Measurements from ENCODE around the gene EFCAB7. TPM values are rescaled to one million over a fixed set of nuclear protein-coding genes. Genes with fewer than 3 reads are reported as not detected.
"Not testable (repeated sequence)": the region's sequence is repeated elsewhere in the genome, so short reads cannot be mapped to it uniquely, and the experiment has no call there.

The EFCAB7 gene
- polyA plus RNA-seq, 4 donors: 1.1 to 8.5 (median 2.2) TPM

- no peak overlapping the region for H3K27ac ChIP-seq (ENCODE audit: low read depth in 1 of 3, low read length in 2 of 3)
Observed at GRCh38 chr1:63559357-63559756, 36.0 kb downstream of the EFCAB7 start.

GRCh38 chr1:63563745-63564144 lies 40.4 kb downstream of the EFCAB7 start:
- H3K27ac ChIP-seq (ENCODE audit: low read depth in 1 of 3, low read length in 2 of 3): no peak overlapping the region
- no peaks in the 10 kb centered on the region for H3K36me3 ChIP-seq (ENCODE audit: control insufficient read depth in 3 of 3, insufficient read depth in 2 of 3, low read depth in 1 of 3, low read length in 3 of 3)
- FAIRE-seq: no peak
- H3K27me3 ChIP-seq (ENCODE audit: control insufficient read depth in 3 of 3, insufficient read depth in 3 of 3, low read length in 3 of 3): no peaks in the 10 kb centered on the region
- DNase-seq: no peak
- peaks cover 0 to 2% of the 10 kb centered on the region in 2 donors for H3K9me3 ChIP-seq (ENCODE audit: control insufficient read depth in 2 of 2, insufficient read depth in 1 of 2, low read depth in 1 of 2, low read length in 1 of 2)
- no peaks in the 10 kb centered on the region for H3K4me1 ChIP-seq (ENCODE audit: control insufficient read depth in 3 of 3, insufficient read depth in 2 of 3, low read depth in 1 of 3, low read length in 2 of 3)
- no peak overlapping the region for H3K4me3 ChIP-seq (ENCODE audit: low read depth in 1 of 3, low read length in 3 of 3)

More at GRCh38 chr1:63559357-63559756, 36.0 kb downstream of the EFCAB7 start:
- Histone ChIP-seq H3K9me3 (ENCODE audit: control insufficient read depth in 2 of 2, insufficient read depth in 1 of 2, low read depth in 1 of 2, low read length in 1 of 2) (peaks cover 0 to 2% of the 10 kb centered on the region in 2 donors), H3K27me3 (ENCODE audit: control insufficient read depth in 3 of 3, insufficient read depth in 3 of 3, low read length in 3 of 3) (no peaks in the 10 kb centered on the region), H3K4me3 (ENCODE audit: low read depth in 1 of 3, low read length in 3 of 3) (no peak overlapping the region), H3K4me1 (ENCODE audit: control insufficient read depth in 3 of 3, insufficient read depth in 2 of 3, low read depth in 1 of 3, low read length in 2 of 3) (no peaks in the 10 kb centered on the region), H3K36me3 (ENCODE audit: control insufficient read depth in 3 of 3, insufficient read depth in 2 of 3, low read depth in 1 of 3, low read length in 3 of 3) (no peaks in the 10 kb centered on the region)
- WGBS, 3 donors: 40 to 88% (median 48%) methylated on average over 2 of the region's 2 CpGs
- FAIRE-seq (no peak), DNase-seq (peak in 1 of 2 donors; percentile 66)

GRCh38 chr1:63569068-63569467 lies 45.7 kb downstream of the EFCAB7 start:
- no peaks in the 10 kb centered on the region for H3K4me1 ChIP-seq (ENCODE audit: control insufficient read depth in 3 of 3, insufficient read depth in 2 of 3, low read depth in 1 of 3, low read length in 2 of 3)
- no peak overlapping the region for H3K27ac ChIP-seq (ENCODE audit: low read depth in 1 of 3, low read length in 2 of 3)
- no peaks in the 10 kb centered on the region for H3K9me3 ChIP-seq (ENCODE audit: control insufficient read depth in 2 of 2, insufficient read depth in 1 of 2, low read depth in 1 of 2, low read length in 1 of 2)
- 80 to 88% (median 83%) methylated on average over 4 of the region's 4 CpGs for WGBS, 3 donors
- no peaks in the 10 kb centered on the region for H3K36me3 ChIP-seq (ENCODE audit: control insufficient read depth in 3 of 3, insufficient read depth in 2 of 3, low read depth in 1 of 3, low read length in 3 of 3)
- DNase-seq: no peak
- no peak overlapping the region for H3K4me3 ChIP-seq (ENCODE audit: low read depth in 1 of 3, low read length in 3 of 3)
- no peaks in the 10 kb centered on the region for H3K27me3 ChIP-seq (ENCODE audit: control insufficient read depth in 3 of 3, insufficient read depth in 3 of 3, low read length in 3 of 3)
- FAIRE-seq: no peak

GRCh38 chr1:63569640-63570316 lies 46.5 kb downstream of the EFCAB7 start:
- H3K27ac ChIP-seq (ENCODE audit: low read depth in 1 of 3, low read length in 2 of 3): no peak overlapping the region

GRCh38 chr1:63572686-63573085 lies 49.4 kb downstream of the EFCAB7 start:
- H3K27ac ChIP-seq (ENCODE audit: low read depth in 1 of 3, low read length in 2 of 3); DNase-seq; H3K36me3 ChIP-seq (ENCODE audit: control insufficient read depth in 3 of 3, insufficient read depth in 2 of 3, low read depth in 1 of 3, low read length in 3 of 3); H3K27me3 ChIP-seq (ENCODE audit: control insufficient read depth in 3 of 3, insufficient read depth in 3 of 3, low read length in 3 of 3); FAIRE-seq; H3K4me1 ChIP-seq (ENCODE audit: control insufficient read depth in 3 of 3, insufficient read depth in 2 of 3, low read depth in 1 of 3, low read length in 2 of 3); H3K9me3 ChIP-seq (ENCODE audit: control insufficient read depth in 2 of 2, insufficient read depth in 1 of 2, low read depth in 1 of 2, low read length in 1 of 2); H3K4me3 ChIP-seq (ENCODE audit: low read depth in 1 of 3, low read length in 3 of 3): not testable (repeated sequence)
- WGBS, 3 donors: 91 to 94% (median 92%) methylated on average over 8 of the region's 8 CpGs

More at GRCh38 chr1:63569640-63570316, 46.5 kb downstream of the EFCAB7 start:
- WGBS, 3 donors: 75 to 84% (median 79%) methylated on average over 3 of the region's 3 CpGs
- Histone ChIP-seq H3K27me3 (ENCODE audit: control insufficient read depth in 3 of 3, insufficient read depth in 3 of 3, low read length in 3 of 3) (no peaks in the 10 kb centered on the region), H3K9me3 (ENCODE audit: control insufficient read depth in 2 of 2, insufficient read depth in 1 of 2, low read depth in 1 of 2, low read length in 1 of 2) (no peaks in the 10 kb centered on the region), H3K36me3 (ENCODE audit: control insufficient read depth in 3 of 3, insufficient read depth in 2 of 3, low read depth in 1 of 3, low read length in 3 of 3) (no peaks in the 10 kb centered on the region), H3K4me3 (ENCODE audit: low read depth in 1 of 3, low read length in 3 of 3) (no peak overlapping the region), H3K4me1 (ENCODE audit: control insufficient read depth in 3 of 3, insufficient read depth in 2 of 3, low read depth in 1 of 3, low read length in 2 of 3) (no peaks in the 10 kb centered on the region)
- FAIRE-seq (no peak), DNase-seq (no peak)

- 86 to 91% (median 90%) methylated on average over 2 of the region's 2 CpGs for WGBS, 3 donors
- DNase-seq; H3K4me3 ChIP-seq (ENCODE audit: low read depth in 1 of 3, low read length in 3 of 3); H3K36me3 ChIP-seq (ENCODE audit: control insufficient read depth in 3 of 3, insufficient read depth in 2 of 3, low read depth in 1 of 3, low read length in 3 of 3); H3K4me1 ChIP-seq (ENCODE audit: control insufficient read depth in 3 of 3, insufficient read depth in 2 of 3, low read depth in 1 of 3, low read length in 2 of 3); H3K27me3 ChIP-seq (ENCODE audit: control insufficient read depth in 3 of 3, insufficient read depth in 3 of 3, low read length in 3 of 3); H3K27ac ChIP-seq (ENCODE audit: low read depth in 1 of 3, low read length in 2 of 3); H3K9me3 ChIP-seq (ENCODE audit: control insufficient read depth in 2 of 2, insufficient read depth in 1 of 2, low read depth in 1 of 2, low read length in 1 of 2); FAIRE-seq: not testable (repeated sequence)
Observed at GRCh38 chr1:63574203-63574796, 51.0 kb downstream of the EFCAB7 start.

GRCh38 chr1:63575340-63575826 lies 52.1 kb downstream of the EFCAB7 start:
- Histone ChIP-seq H3K4me1 (ENCODE audit: control insufficient read depth in 3 of 3, insufficient read depth in 2 of 3, low read depth in 1 of 3, low read length in 2 of 3) (no peaks in the 10 kb centered on the region), H3K27ac (ENCODE audit: low read depth in 1 of 3, low read length in 2 of 3) (no peak overlapping the region), H3K36me3 (ENCODE audit: control insufficient read depth in 3 of 3, insufficient read depth in 2 of 3, low read depth in 1 of 3, low read length in 3 of 3) (no peaks in the 10 kb centered on the region), H3K9me3 (ENCODE audit: control insufficient read depth in 2 of 2, insufficient read depth in 1 of 2, low read depth in 1 of 2, low read length in 1 of 2) (no peaks in the 10 kb centered on the region), H3K27me3 (ENCODE audit: control insufficient read depth in 3 of 3, insufficient read depth in 3 of 3, low read length in 3 of 3) (no peaks in the 10 kb centered on the region), H3K4me3 (ENCODE audit: low read depth in 1 of 3, low read length in 3 of 3) (no peak overlapping the region)
- DNase-seq (peak; percentile 46 to 52), FAIRE-seq (no peak)
- WGBS, 3 donors: 63 to 76% (median 70%) methylated on average over 4 of the region's 4 CpGs

GRCh38 chr1:63586326-63586725 lies 63.0 kb downstream of the EFCAB7 start:
- not testable (repeated sequence) for FAIRE-seq; H3K4me1 ChIP-seq (ENCODE audit: control insufficient read depth in 3 of 3, insufficient read depth in 2 of 3, low read depth in 1 of 3, low read length in 2 of 3); H3K36me3 ChIP-seq (ENCODE audit: control insufficient read depth in 3 of 3, insufficient read depth in 2 of 3, low read depth in 1 of 3, low read length in 3 of 3); DNase-seq; H3K27ac ChIP-seq (ENCODE audit: low read depth in 1 of 3, low read length in 2 of 3); H3K4me3 ChIP-seq (ENCODE audit: low read depth in 1 of 3, low read length in 3 of 3); H3K27me3 ChIP-seq (ENCODE audit: control insufficient read depth in 3 of 3, insufficient read depth in 3 of 3, low read length in 3 of 3)
- 94 to 100% (median 94%) methylated on average over 1 of the region's 1 CpG for WGBS, 3 donors
- peaks cover 0 to 12% of the 10 kb centered on the region in 2 donors for H3K9me3 ChIP-seq (ENCODE audit: control insufficient read depth in 2 of 2, insufficient read depth in 1 of 2, low read depth in 1 of 2, low read length in 1 of 2)

Data from small intestine (tissue), 7 donors.